PC-3 (cell line): ENCODE measurements around the gene MT1M.

Experiments used
- EZH2 ChIP-seq: fragments of 300-600 bp; sonication (generic); IDR thresholded peaks from one replicate; pipeline ENCODE4 v1.6.1; 2017; ENCODE audit warnings: antibody characterized with exemption, mild to moderate bottlenecking, low read length; ENCODE audit not compliant: unreplicated experiment
- TF ChIP-seq, protein P1 (sequence below): fragments of 300-600 bp; sonication (generic); conservative IDR thresholded peaks from 2 replicates; pipeline ENCODE4 v1.5.1; 2017; ENCODE audit warnings: antibody characterized with exemption, low read depth, mild to moderate bottlenecking, low read length

DNA sequence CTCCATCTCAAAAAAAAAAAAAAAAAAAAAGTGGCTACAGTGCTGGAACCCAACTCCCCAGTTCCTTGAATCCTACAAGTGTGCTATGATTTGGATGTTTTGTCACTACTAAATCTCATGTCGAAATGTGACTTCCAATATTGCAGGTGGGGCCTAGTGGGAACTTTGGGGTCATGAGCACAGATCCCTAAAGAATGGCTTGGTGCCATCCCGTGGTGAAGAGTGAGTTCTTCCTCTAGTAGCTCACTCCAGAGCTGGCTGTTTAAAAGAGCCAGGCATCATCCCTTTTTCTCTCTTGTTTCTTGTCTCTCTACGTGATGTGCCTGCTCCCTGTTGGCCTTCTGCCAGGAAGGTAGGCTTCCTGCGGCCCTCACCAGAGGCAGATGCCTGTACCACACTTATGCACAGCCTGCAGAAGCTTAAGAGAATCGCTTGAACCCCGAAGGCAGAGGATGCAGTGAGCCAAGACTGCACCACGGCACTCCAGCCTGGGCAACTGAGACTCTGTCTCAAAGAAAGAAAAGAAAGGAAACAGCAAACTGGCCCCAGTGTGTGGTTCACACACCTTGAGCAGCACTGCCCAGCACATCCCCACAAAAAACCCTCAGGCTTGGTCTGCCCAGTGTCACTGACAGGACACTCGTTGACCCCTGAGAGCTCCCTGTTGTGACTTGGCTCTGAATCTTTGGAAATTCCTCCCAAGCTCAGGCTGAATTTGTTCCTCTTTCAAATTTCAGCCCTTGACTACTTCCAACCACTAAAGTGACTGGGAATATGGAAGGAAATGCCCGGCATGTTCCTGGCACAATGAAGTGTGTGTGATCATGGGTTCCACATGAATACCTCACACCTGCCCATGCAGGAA is 3.7 kb upstream of the MT1M start:
- TF ChIP-seq, protein P1, sequence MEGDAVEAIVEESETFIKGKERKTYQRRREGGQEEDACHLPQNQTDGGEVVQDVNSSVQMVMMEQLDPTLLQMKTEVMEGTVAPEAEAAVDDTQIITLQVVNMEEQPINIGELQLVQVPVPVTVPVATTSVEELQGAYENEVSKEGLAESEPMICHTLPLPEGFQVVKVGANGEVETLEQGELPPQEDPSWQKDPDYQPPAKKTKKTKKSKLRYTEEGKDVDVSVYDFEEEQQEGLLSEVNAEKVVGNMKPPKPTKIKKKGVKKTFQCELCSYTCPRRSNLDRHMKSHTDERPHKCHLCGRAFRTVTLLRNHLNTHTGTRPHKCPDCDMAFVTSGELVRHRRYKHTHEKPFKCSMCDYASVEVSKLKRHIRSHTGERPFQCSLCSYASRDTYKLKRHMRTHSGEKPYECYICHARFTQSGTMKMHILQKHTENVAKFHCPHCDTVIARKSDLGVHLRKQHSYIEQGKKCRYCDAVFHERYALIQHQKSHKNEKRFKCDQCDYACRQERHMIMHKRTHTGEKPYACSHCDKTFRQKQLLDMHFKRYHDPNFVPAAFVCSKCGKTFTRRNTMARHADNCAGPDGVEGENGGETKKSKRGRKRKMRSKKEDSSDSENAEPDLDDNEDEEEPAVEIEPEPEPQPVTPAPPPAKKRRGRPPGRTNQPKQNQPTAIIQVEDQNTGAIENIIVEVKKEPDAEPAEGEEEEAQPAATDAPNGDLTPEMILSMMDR = no peak
- TF ChIP-seq EZH2 = no peak
